ENCODE data around the gene DAGLA.
"Not testable (repeated sequence)": the region's sequence is repeated elsewhere in the genome, so short reads cannot be mapped to it uniquely, and the experiment has no call there.

DAGLA gene

GRCh38 chr11:61670626-61671025 lies 9.6 kb upstream of the DAGLA start:
- TF ChIP-seq CTCF (IDR thresholded peaks at IDR 0.05), result no peak
- DNase-seq (ENCODE audit: low spot score), result no peak
- no peak overlapping the region for H3K4me3 ChIP-seq
- no peak overlapping the region for H3K27ac ChIP-seq

GRCh38 chr11:61671527-61671926 lies 8.7 kb upstream of the DAGLA start:
- no peak for TF ChIP-seq CTCF (IDR thresholded peaks at IDR 0.05)

GRCh38 chr11:61673946-61674467 lies 6.2 kb upstream of the DAGLA start:
- H3K4me3 ChIP-seq; H3K27ac ChIP-seq; DNase-seq (ENCODE audit: low spot score): not testable (repeated sequence)

More at GRCh38 chr11:61671527-61671926, 8.7 kb upstream of the DAGLA start:
- DNase-seq (ENCODE audit: low spot score), result no peak
- no peak overlapping the region for H3K4me3 ChIP-seq
- H3K27ac ChIP-seq, result no peak overlapping the region

GRCh38 chr11:61675826-61676225 lies 4.4 kb upstream of the DAGLA start:
- Histone ChIP-seq H3K27ac (no peak overlapping the region), H3K4me3 (no peak overlapping the region)
- TF ChIP-seq CTCF (IDR thresholded peaks at IDR 0.05), result no peak
- DNase-seq (ENCODE audit: low spot score), result no peak

- H3K27ac ChIP-seq, result no peak overlapping the region
- DNase-seq (ENCODE audit: low spot score), result no peak
- no peak overlapping the region for H3K4me3 ChIP-seq
- TF ChIP-seq CTCF (IDR thresholded peaks at IDR 0.05), result no peak
These were observed 895 bp upstream of the DAGLA start for GRCh38 chr11:61679296-61679695.

GRCh38 chr11:61680622-61681221 lies 531 bp downstream of the DAGLA start:
- Histone ChIP-seq H3K4me3 (peak overlapping the region; percentile 81), H3K27ac (peak overlapping the region in 1 of 2 donors; percentile 50)
- DNase-seq (ENCODE audit: low spot score), result no peak
- TF ChIP-seq CTCF (IDR thresholded peaks at IDR 0.05), result no peak

- no peak for TF ChIP-seq CTCF (IDR thresholded peaks at IDR 0.05)
- Histone ChIP-seq H3K4me3 (no peak overlapping the region), H3K27ac (no peak overlapping the region)
- no peak for DNase-seq (ENCODE audit: low spot score)
These were observed 2.0 kb downstream of the DAGLA start for GRCh38 chr11:61682093-61682732.
